ENCODE data around the gene FXYD5. TPM values are rescaled to one million over a fixed set of nuclear protein-coding genes. Genes with fewer than 3 reads are reported as not detected.

The FXYD5 gene
- total and polyA plus RNA-seq, 9 of the 15 experiments (the other 6 are each of a cell fraction or from before 2014, with no cell fraction given), result 104 to 537 (median 174) TPM

- Histone ChIP-seq H3K4me1 (replicated peaks in 1 of 2; ENCODE audit: control insufficient read depth in 2 of 2, insufficient read depth in 2 of 2, low read length in 2 of 2) (peaks cover 34 to 41% of the 10 kb centered on the region in 2 experiments), H3K4me2 (ENCODE audit: insufficient read depth, low read length) (no peak overlapping the region), H2AFZ (ENCODE audit: low read depth, low read length) (no peak overlapping the region), H3K9ac (ENCODE audit: insufficient read depth in 1 of 2, low read depth in 2 of 2, low read length in 2 of 2) (no peak overlapping the region), H3K9me1 (ENCODE audit: control insufficient read depth, insufficient read depth, low read length) (no peaks in the 10 kb centered on the region), H4K20me1 (replicated peaks; ENCODE audit: control insufficient read depth, insufficient read depth, low read length) (no peaks in the 10 kb centered on the region), H3K9me3 (replicated peaks; ENCODE audit: control insufficient read depth, insufficient read depth, low read depth, low read length) (0 out of 2 replicates have a peak, but pooled peaks cover 2% of the 10 kb centered on the region), H3K4me3 (no peak overlapping the region), H3K79me2 (ENCODE audit: control insufficient read depth, insufficient read depth, low read length) (no peaks in the 10 kb centered on the region), H3K36me3 (ENCODE audit: control insufficient read depth, insufficient read depth, low read length) (no peaks in the 10 kb centered on the region), H3K27ac (ENCODE audit: extremely low read depth, low read depth, low read length) (no peak overlapping the region), H3K27me3 (ENCODE audit: control insufficient read depth in 2 of 2, insufficient read depth in 2 of 2, low read length in 2 of 2) (no peaks in the 10 kb centered on the region)
- ChIA-PET CTCF (ENCODE audit: low intra/inter-chr PET ratio) (no interaction called here), POLR2A (no interaction called here)
- FAIRE-seq (no peak), ATAC-seq (no peak), DNase-seq (ENCODE audit: extremely low read depth in 1 of 4, low spot score in 3 of 4) (no peak)
- in situ Hi-C loops (cut with MboI) (no loop called here), intact Hi-C loops (cut with micrococcal nuclease) (loop anchor here (5.0 kb wide), 3 partner anchors 40 to 55 kb away; partner anchors contain the start of genes FXYD5 and LSR)
- WGBS (ENCODE audit: insufficient coverage, low coverage, missing lambda C conversion rate), result 38% methylated on average over 8 of the region's 8 CpGs
- TF ChIP-seq ATF3 (IDR thresholded peaks at IDR 0.05), result peak; percentile 77
- no peak for TF ChIP-seq ATF3 (CRISPR knock-in tag; conservative IDR thresholded peaks at IDR 0.05)
- TF ChIP-seq SMARCE1 (IDR thresholded peaks at IDR 0.05), result peak; percentile 75; the same call in 1 of the 2 replicates
- peak; percentile 72; the same call in 1 of the 2 replicates for TF ChIP-seq ZEB2 (IDR thresholded peaks at IDR 0.05)
- peak; percentile 69 for TF ChIP-seq ARID1B (IDR thresholded peaks at IDR 0.05)
- peak; percentile 66 for TF ChIP-seq DPF2 (IDR thresholded peaks at IDR 0.05)
- peak; percentile 64; the same call in 1 of the 2 replicates for TF ChIP-seq JUN (IDR thresholded peaks at IDR 0.05; ENCODE audit: borderline replicate concordance, low read depth, low read length)
- no peak for TF ChIP-seq JUN (CRISPR knock-in tag; IDR thresholded peaks at IDR 0.05; ENCODE audit: borderline replicate concordance)
- peak; percentile 34; the same call in 1 of the 2 replicates for TF ChIP-seq CBFA2T3 (IDR thresholded peaks at IDR 0.05)
- TF ChIP-seq EP300 (IDR thresholded peaks at IDR 0.05; ENCODE audit: low read length), result peak; percentile 36
- TF ChIP-seq HDAC6 (IDR thresholded peaks at IDR 0.05; ENCODE audit: low read depth, low read length), result no peak
- no peak for TF ChIP-seq NR1H2 (CRISPR knock-in tag; IDR thresholded peaks at IDR 0.05)
- peak; percentile 74 for TF ChIP-seq FOSL1 (tag; conservative IDR thresholded peaks at IDR 0.05)
- TF ChIP-seq SMARCA4 (IDR thresholded peaks at IDR 0.05), result peak; percentile 68; the same call in 1 of the 2 replicates
- peak; percentile 86 for TF ChIP-seq JUND (IDR thresholded peaks at IDR 0.05; ENCODE audit: borderline replicate concordance, low read depth, low read length)
- TF ChIP-seq JUND (tag; IDR thresholded peaks at IDR 0.05; ENCODE audit: borderline replicate concordance, low read depth, low read length), result peak; percentile 38; the same call in 1 of the 3 replicates
- peak; percentile 32 for TF ChIP-seq ZNF121 (CRISPR knock-in tag; conservative IDR thresholded peaks at IDR 0.05)
- TF ChIP-seq ARNT (IDR thresholded peaks at IDR 0.05), result no peak
- peak; percentile 70 for TF ChIP-seq NFE2 (IDR thresholded peaks at IDR 0.05; ENCODE audit: low read depth)
- TF ChIP-seq NFE2L1 (tag; IDR thresholded peaks at IDR 0.05; ENCODE audit: borderline replicate concordance, low read depth), result no peak
- no TSS peak for BruUV-seq (replicated peaks)
Measured at GRCh38 chr19:35207391-35207871, 52.9 kb downstream of the FXYD5 start.
